Activated CD8-positive, alpha-beta T cell treated with anti-CD3 and anti-CD28 coated beads for 36 hours (primary cell): ENCODE measurements around the gene REPS1. TPM values are rescaled to one million over a fixed set of nuclear protein-coding genes. Genes with fewer than 3 reads are reported as not detected.

Experiments used
- ATAC-seq: fragments of 200-7000 bp; cut with Tn5 transposase; one replicate; pipeline ENCODE4 v1.10.0; 2021; ENCODE audit warnings: mild to moderate bottlenecking, moderate library complexity
- CTCF ChIA-PET: fragments of 350-600 bp; sonication (Branson Sonifier 250); formaldehyde crosslinking; loops from one replicate; lab custom pipeline; 2021; ENCODE audit warnings: antibody characterized with exemption; lab: Charles Lee
- POLR2A ChIA-PET: fragments of 350-600 bp; sonication (Branson Sonifier 250); formaldehyde crosslinking; loops from one replicate; lab custom pipeline; 2021; ENCODE audit warnings: antibody characterized with exemption; lab: Charles Lee
- DNase-seq: peaks from one replicate; pipeline ENCODE4 v3.0.0-alpha.2; 2020
- H3K27ac Mint-ChIP-seq: one replicate; pipeline ENCODE4 v1.8.0; 2021; ENCODE audit warnings: mild to moderate bottlenecking, mixed read lengths
- H3K27me3 Mint-ChIP-seq: one replicate; pipeline ENCODE4 v1.8.0; 2021; ENCODE audit warnings: mixed read lengths
- H3K36me3 Mint-ChIP-seq: one replicate; pipeline ENCODE4 v1.8.0; 2021; ENCODE audit warnings: low read depth, mixed read lengths
- H3K4me1 Mint-ChIP-seq: one replicate; pipeline ENCODE4 v1.8.0; 2021; ENCODE audit warnings: low read depth, mixed read lengths
- H3K4me3 Mint-ChIP-seq: one replicate; pipeline ENCODE4 v1.8.0; 2021; ENCODE audit warnings: mild to moderate bottlenecking, moderate library complexity, mixed read lengths
- H3K9me3 Mint-ChIP-seq: one replicate; pipeline ENCODE4 v1.8.0; 2021; ENCODE audit warnings: mixed read lengths
- CTCF ChIP-seq: fragments of 200-600 bp; IDR thresholded peaks from one replicate; pipeline ENCODE4 v1.8.0; 2022; ENCODE audit warnings: antibody characterized with exemption, mild to moderate bottlenecking
- intact Hi-C: fragments of 100-400 bp; cut with micrococcal nuclease; formaldehyde crosslinking; loops from one replicate; pipeline ENCODE4 v1.10.0; 2022
- total RNA-seq, 2 experiments: library from RNA; stranded (reverse); gene quantifications; one replicate each; pipeline ENCODE4 v1.2.3, GENCODE V29; 2021

The REPS1 gene
- total RNA-seq, 2 experiments from 2014 or later = 44.9 to 46.6 TPM

- CTCF ChIA-PET = interaction anchor here (0.8 to 1.4 kb wide), 3 partner anchors 9 to 277 kb away, joined by 4 read pairs; no protein-coding TSS in a partner anchor
- POLR2A ChIA-PET = interaction anchor here (1.1 kb wide), 1 partner anchor 13 kb away, joined by 3 read pairs; no protein-coding TSS in a partner anchor
- H3K36me3 Mint-ChIP-seq = no peaks in the 10 kb centered on the region
- no peak for TF ChIP-seq CTCF
- no peaks in the 10 kb centered on the region for H3K9me3 Mint-ChIP-seq
- peaks cover 1% of the 10 kb centered on the region for H3K27me3 Mint-ChIP-seq
- H3K4me3 Mint-ChIP-seq = no peak overlapping the region
- H3K4me1 Mint-ChIP-seq = peaks cover 2% of the 10 kb centered on the region
- intact Hi-C loops = no loop called here
- ATAC-seq (no peak), DNase-seq (no peak)
- no peak overlapping the region for H3K27ac Mint-ChIP-seq
Measured at GRCh38 chr6:138865480-138866109, 122.5 kb downstream of the REPS1 start.

GRCh38 chr6:138864343-138864890 is 123.6 kb downstream of the REPS1 start:
- H3K36me3 Mint-ChIP-seq = no peaks in the 10 kb centered on the region
- POLR2A ChIA-PET = interaction anchor here (1.1 kb wide), 1 partner anchor 12 kb away, joined by 3 read pairs; no protein-coding TSS in a partner anchor
- TF ChIP-seq CTCF = no peak
- no peak for ATAC-seq
- no peak for DNase-seq
- H3K27me3 Mint-ChIP-seq = peaks cover 1% of the 10 kb centered on the region
- CTCF ChIA-PET = interaction anchor here (0.7 to 1.4 kb wide), 3 partner anchors 10 to 234 kb away, joined by 3 to 4 read pairs (median 4); no protein-coding TSS in a partner anchor
- H3K4me3 Mint-ChIP-seq = no peak overlapping the region
- H3K4me1 Mint-ChIP-seq = no peaks in the 10 kb centered on the region
- no peak overlapping the region for H3K27ac Mint-ChIP-seq
- intact Hi-C loops = no loop called here
- H3K9me3 Mint-ChIP-seq = no peaks in the 10 kb centered on the region

GRCh38 chr6:138863321-138863720 is 124.7 kb downstream of the REPS1 start:
- Mint-ChIP-seq H3K4me3 (no peak overlapping the region), H3K27ac (no peak overlapping the region), H3K9me3 (no peaks in the 10 kb centered on the region), H3K36me3 (no peaks in the 10 kb centered on the region), H3K4me1 (no peaks in the 10 kb centered on the region), H3K27me3 (peaks cover 1% of the 10 kb centered on the region)
- DNase-seq (no peak), ATAC-seq (no peak)
- intact Hi-C loops = no loop called here
- POLR2A ChIA-PET = no interaction called here
- TF ChIP-seq CTCF = no peak
- CTCF ChIA-PET = no interaction called here

- no peaks in the 10 kb centered on the region for H3K4me1 Mint-ChIP-seq
- ChIA-PET CTCF (no interaction called here), POLR2A (no interaction called here)
- intact Hi-C loops = no loop called here
- H3K4me3 Mint-ChIP-seq = no peak overlapping the region
- no peak for DNase-seq
- no peak for TF ChIP-seq CTCF
- ATAC-seq = no peak
- H3K9me3 Mint-ChIP-seq = no peaks in the 10 kb centered on the region
- peaks cover 4% of the 10 kb centered on the region for H3K27me3 Mint-ChIP-seq
- H3K36me3 Mint-ChIP-seq = no peaks in the 10 kb centered on the region
- H3K27ac Mint-ChIP-seq = no peak overlapping the region
Measured at GRCh38 chr6:138862456-138862855, 125.6 kb downstream of the REPS1 start.

GRCh38 chr6:138857775-138858174 is 130.3 kb downstream of the REPS1 start:
- Mint-ChIP-seq H3K4me3 (no peak overlapping the region), H3K27ac (no peak overlapping the region), H3K9me3 (no peaks in the 10 kb centered on the region), H3K27me3 (peaks cover 9% of the 10 kb centered on the region), H3K36me3 (no peaks in the 10 kb centered on the region), H3K4me1 (no peaks in the 10 kb centered on the region)
- TF ChIP-seq CTCF = no peak
- DNase-seq (no peak), ATAC-seq (no peak)
- ChIA-PET POLR2A (no interaction called here), CTCF (no interaction called here)
- intact Hi-C loops = no loop called here
